D721Med (cell line): ENCODE measurements around the gene FAM13A.

Experiments used
- DNase-seq: peaks from one replicate; pipeline ENCODE4 v3.0.0; 2011; ENCODE audit warnings: low spot score; ENCODE audit not compliant: insufficient read length
- FAIRE-seq: peaks from 2 replicates; lab custom pipeline; 2011; peaks lifted over from hg19 to GRCh38; lab: Jason Lieb, UNC
- TF ChIP-seq, protein P1 (sequence below): IDR thresholded peaks from 2 replicates; pipeline ENCODE4 v1.5.1; 2012; ENCODE audit warnings: mild to moderate bottlenecking, control low read depth; ENCODE audit not compliant: insufficient read depth; ENCODE audit errors: missing control alignments

The FAM13A gene

DNA sequence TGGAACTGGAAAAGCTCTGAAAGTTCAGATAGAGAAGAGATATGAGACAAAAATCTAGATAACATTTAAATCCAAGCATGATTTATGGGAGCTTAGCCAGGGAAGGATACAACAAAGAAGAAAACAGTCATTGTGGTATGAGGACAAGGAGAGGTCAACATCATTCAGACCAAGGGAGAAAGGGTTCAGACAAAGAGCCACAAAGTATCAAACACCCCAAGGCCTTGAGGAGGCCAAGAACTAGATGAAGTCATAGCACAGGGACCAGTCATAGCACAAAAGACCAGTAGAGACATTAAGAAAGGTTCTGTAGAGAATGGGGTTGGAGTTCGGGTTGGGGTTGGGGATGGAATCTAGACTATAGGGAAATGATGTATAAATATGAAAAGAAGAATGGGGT, 282.0 kb downstream of the FAM13A start:
- no peak for FAIRE-seq
- no peak for DNase-seq
- TF ChIP-seq, protein P1, sequence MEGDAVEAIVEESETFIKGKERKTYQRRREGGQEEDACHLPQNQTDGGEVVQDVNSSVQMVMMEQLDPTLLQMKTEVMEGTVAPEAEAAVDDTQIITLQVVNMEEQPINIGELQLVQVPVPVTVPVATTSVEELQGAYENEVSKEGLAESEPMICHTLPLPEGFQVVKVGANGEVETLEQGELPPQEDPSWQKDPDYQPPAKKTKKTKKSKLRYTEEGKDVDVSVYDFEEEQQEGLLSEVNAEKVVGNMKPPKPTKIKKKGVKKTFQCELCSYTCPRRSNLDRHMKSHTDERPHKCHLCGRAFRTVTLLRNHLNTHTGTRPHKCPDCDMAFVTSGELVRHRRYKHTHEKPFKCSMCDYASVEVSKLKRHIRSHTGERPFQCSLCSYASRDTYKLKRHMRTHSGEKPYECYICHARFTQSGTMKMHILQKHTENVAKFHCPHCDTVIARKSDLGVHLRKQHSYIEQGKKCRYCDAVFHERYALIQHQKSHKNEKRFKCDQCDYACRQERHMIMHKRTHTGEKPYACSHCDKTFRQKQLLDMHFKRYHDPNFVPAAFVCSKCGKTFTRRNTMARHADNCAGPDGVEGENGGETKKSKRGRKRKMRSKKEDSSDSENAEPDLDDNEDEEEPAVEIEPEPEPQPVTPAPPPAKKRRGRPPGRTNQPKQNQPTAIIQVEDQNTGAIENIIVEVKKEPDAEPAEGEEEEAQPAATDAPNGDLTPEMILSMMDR, result no peak

DNA sequence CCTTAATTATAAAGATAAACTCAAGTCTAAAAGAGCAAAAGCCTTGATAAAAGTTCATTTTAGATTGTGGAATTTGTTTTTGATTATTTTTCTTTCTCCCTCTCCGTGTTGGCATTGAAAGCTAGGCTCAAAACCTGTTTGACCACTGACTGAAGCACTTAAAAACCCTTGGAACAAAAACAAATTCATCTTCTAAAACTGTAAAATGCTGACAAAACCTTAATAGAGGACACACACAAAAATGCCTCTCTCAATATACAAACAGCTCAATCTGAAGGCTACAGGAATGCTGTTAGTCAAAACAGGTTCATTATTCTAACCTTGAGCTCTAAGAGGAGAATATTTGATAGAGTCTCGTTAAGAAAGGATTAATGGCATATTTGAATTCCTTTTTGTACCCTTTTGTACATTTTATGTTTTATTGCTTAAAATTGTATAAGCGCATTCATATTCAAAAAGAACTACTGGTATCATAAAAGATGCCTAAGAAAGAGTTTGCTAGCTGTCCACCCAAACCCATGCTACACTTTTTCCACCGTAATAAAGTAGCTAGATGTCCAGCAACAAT, 285.0 kb downstream of the FAM13A start:
- TF ChIP-seq, protein P1, result no peak

DNA sequence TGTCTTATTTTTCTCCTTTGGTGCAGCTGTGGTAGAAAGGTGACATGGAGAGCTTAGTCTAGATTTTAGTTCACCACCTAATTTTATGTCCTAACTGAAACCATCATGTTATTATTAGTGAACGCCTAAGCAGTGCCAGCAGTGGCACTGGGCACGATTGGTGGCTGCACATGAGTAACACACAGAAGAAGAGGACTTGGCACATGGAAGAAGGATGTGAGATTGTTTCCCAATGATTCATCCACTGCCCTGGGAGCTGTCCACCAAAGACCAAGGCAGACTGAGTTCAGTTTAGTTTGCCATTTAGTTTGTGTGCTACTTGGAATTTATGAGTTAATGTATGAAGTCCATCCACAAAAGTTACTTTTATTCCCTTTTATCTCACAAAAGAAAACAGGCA, 291.3 kb downstream of the FAM13A start:
- TF ChIP-seq, protein P1, result no peak
- DNase-seq (no peak), FAIRE-seq (no peak)

More for the DNA sequence above, 285.0 kb downstream of the FAM13A start:
- DNase-seq (no peak), FAIRE-seq (no peak)

DNA sequence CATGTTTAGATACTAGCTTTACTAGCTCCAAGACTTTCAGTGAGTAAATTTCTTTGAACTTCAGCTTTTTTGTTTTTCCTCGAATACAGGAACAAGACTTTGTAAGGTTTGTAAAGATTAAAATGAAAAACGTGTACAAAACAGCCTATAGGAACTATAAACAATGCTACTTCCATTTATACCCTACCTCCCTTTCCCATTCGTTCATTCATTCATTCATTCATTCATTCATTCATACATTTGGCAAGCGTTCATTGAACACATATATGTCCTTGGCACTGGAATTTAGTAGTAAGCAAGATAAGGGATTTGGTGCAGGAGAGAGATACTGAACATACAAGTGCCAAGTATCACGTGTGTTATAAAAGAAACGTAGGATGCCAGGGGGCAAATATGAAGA, 293.9 kb downstream of the FAM13A start:
- TF ChIP-seq, protein P1, result no peak
- FAIRE-seq, result no peak
- DNase-seq, result no peak

DNA sequence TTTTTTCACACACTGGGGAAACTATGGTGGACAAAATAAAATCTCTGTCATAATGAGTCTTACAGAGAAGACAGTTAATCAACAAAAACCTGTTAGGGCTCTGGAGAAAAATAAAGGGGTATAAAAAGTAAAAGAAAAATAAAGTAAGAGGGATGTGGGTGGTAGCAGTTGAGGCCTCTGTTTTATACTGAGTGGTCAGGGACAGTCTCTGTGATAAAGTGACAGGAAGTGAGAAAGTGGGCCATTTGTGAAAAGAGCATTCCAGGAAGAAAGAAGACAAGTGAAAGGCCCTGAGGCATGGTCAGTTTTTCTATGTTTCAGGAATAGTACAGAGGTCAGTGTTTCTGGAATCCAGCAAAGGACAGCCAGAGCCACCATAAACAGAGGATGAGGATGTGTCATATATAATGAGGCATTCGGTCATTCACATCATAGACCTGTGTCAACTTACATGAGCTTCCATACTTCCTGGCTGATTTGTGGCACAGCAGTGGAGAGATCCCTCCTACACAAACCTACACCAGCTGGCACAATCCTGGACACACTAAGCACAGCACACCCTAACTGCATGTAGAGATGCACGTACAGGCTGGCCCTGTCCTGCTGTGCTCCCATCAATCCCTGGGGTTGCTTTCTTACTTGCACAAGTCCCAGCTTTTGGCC, 295.0 kb downstream of the FAM13A start:
- TF ChIP-seq, protein P1, result no peak
- no peak for FAIRE-seq
- DNase-seq, result no peak

DNA sequence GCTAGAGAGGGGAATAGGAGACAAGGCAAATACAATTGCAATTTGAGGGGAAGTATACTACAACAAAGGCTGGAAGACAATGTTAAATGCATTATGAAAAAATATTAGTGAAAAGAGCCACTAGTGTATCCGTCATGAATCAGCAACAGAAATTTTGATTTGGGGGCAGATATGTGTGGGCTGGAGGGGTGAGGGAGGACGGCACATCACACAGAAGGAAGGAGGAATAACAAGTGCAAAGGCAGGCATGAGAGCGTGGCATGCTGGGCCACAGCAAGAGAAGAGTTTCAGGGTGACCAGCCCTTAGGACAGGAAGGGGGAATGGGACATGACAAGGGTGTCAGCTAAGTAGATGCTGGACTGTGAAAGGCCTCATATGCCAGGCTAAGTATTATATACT, 295.6 kb downstream of the FAM13A start:
- TF ChIP-seq, protein P1, result no peak
- no peak for FAIRE-seq
- no peak for DNase-seq

DNA sequence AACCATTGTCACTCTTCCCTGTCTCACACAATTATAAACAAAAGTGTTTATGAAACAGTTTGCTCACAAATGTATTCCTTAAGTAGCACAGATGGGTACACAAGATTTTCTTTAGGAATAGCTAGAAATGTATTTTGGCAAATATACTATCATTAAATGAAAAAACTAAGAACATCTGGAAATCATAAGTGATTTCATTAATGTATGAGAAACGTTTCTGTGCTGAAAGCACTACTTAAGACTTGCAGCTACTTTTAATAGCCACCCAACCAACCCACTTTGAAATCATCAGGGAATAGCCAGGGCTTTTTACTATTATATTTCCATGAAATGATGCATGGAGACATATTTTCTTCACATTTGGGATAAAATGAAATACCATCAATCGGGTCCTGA, 297.1 kb downstream of the FAM13A start:
- TF ChIP-seq, protein P1, result no peak
- DNase-seq (no peak), FAIRE-seq (no peak)
